C4-2B (cell line): ENCODE data around the gene LRTM2.

Source experiments
- H3K27ac ChIP-seq: fragments of 450-650 bp; 2 replicates; pipeline ENCODE4 v1.5.1; 2017
- ZFX ChIP-seq: fragments of 450-650 bp; IDR thresholded peaks from 2 replicates; pipeline ENCODE4 v1.6.1; 2017
- TF ChIP-seq, protein P1 (sequence below): fragments of 450-650 bp; conservative IDR thresholded peaks from 2 replicates; pipeline ENCODE4 v1.5.1; 2017; ENCODE audit warnings: mild to moderate bottlenecking

The LRTM2 gene

DNA sequence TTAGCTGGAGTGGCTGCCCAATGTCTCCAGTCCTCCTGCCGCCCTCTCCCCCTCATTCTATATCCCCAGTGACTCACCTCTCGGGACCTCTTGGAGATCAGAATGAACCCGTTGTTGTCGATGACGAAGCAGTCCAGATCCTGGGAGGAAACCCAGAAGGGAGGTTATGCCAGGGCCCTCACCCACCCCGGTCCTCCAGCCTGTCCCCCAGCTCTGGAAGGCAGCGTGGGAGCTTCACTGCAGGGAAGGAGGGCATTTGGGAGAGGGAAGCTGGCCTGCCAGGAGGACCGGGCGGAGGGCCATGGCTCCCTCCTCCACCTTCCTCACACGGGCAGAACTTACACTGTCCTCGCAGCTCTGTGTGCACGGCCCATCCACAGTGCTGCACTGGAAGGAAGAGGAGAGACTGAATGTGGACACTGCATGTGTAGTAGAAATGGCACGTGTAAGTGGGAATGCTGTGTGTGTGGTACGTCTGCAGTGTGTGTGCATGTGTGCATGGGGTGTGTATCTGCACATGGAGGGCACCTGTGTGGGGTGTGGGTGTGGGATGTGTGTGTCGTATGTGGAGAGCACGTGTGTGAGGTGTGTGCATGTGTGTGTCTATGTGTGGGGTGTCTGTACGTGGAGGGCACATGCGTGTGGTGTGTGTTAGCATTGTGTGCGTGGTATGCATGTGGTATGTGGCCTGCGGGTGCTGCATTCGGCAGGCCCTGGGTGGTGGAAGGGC is 10.0 kb upstream of the LRTM2 start:
- H3K27ac ChIP-seq, result no peak overlapping the region
- no peak for TF ChIP-seq ZFX
- TF ChIP-seq, protein P1, sequence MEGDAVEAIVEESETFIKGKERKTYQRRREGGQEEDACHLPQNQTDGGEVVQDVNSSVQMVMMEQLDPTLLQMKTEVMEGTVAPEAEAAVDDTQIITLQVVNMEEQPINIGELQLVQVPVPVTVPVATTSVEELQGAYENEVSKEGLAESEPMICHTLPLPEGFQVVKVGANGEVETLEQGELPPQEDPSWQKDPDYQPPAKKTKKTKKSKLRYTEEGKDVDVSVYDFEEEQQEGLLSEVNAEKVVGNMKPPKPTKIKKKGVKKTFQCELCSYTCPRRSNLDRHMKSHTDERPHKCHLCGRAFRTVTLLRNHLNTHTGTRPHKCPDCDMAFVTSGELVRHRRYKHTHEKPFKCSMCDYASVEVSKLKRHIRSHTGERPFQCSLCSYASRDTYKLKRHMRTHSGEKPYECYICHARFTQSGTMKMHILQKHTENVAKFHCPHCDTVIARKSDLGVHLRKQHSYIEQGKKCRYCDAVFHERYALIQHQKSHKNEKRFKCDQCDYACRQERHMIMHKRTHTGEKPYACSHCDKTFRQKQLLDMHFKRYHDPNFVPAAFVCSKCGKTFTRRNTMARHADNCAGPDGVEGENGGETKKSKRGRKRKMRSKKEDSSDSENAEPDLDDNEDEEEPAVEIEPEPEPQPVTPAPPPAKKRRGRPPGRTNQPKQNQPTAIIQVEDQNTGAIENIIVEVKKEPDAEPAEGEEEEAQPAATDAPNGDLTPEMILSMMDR, result no peak

DNA sequence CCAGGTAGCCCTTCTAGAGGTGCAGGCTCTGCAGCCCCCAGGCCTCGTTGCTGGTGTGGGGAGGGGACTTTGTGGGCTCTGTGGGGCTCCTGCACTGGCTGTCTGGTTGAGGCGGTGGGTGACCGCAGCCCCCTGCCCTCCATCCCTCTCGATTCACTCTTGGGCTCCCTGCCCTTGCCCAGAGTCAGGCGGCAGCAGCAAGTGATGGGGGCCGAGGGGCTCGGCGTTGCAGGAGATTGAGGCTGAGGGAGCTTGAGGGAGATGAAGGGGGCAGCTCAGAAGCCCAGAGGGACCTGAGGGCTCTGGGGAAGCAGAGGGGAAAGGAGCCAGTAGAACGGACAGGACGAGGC is 9.5 kb upstream of the LRTM2 start:
- H3K27ac ChIP-seq, result no peak overlapping the region

DNA sequence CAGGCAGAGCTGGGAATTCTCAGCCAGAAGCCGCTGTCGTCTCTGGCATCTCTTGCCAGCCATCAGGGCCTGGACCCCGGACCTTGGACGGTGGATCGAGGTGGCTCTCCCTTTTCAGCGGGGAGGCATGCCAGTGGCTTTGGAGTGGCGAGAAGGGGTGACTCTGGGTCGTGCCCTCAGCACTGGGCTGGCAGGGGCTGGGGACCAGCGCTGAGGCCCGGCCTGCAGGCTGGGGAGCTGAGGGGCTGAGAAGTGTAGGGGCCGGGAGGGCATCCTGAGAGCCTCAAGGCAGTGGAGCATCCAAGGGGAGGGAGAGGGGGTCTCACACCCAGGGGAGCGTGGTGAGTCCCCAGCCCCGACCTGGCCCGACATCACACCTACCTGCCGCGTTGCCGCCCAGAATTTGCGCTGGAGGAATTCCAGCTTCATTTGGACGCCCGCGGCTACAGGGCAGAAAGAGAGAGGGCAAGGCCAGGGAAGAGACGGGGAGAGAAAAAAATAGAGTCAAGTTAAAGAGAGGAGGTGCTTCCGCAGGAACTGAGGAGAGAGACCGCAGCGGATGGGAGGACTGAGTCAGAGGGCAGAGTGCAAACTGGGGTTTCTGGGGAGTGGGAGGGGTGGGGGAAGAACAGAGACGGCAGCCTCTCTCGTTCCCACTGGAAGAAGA is 9.0 kb upstream of the LRTM2 start:
- TF ChIP-seq, protein P1, result no peak
- no peak for TF ChIP-seq ZFX
- H3K27ac ChIP-seq, result no peak overlapping the region

More for the DNA sequence above, 9.5 kb upstream of the LRTM2 start:
- no peak for TF ChIP-seq ZFX
- TF ChIP-seq, protein P1, result no peak

DNA sequence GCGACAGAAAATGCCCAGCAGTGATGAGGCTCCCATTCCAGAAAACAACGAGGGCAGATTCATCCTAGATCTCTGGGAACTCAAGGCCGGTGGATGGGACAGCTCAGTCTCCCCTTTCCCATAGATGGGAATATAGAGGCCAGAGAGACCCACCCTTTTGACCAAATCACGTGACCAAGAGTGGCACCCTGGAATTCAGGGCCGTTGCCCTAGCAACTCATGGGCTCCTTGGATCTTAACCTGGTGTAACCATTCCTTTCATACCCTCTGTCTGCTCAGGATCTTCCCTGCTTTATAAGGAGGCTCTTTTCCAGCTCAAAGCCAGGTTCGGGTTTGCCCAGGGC is 8.4 kb upstream of the LRTM2 start:
- no peak overlapping the region for H3K27ac ChIP-seq
- TF ChIP-seq ZFX, result no peak
- TF ChIP-seq, protein P1, result no peak

DNA sequence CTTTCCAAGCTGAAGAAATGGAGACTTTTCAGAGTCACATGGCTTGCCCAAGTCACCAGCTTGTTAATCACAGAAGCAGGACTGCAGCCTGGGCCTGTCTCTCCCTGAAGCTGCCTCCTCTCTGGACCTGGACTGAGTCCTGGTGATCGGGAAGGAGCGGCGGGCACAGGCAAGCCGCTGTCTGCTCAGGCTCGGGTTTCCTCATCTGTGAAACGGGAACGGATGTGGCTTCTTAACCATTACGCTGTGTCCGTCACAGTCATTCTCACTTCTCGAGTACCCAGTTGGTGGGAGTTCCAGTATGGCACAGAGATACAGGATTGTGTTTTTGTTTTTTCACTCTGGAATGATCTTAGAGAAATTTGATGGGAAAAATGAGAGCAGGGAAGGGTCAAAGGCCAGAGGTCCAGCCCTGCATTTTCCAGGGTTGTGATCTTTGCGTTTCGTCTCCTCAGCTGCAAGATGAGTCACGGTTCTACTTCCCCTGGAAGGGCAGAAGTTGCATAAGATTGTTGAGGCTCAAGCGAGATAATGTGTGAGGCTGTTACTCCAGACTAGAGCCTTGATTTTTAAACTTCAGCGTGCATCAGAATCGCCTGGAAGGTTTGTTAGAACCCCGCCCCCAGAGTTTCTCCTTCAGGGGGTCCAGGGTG is 7.6 kb upstream of the LRTM2 start:
- TF ChIP-seq ZFX, result no peak
- TF ChIP-seq, protein P1, result no peak
- no peak overlapping the region for H3K27ac ChIP-seq

DNA sequence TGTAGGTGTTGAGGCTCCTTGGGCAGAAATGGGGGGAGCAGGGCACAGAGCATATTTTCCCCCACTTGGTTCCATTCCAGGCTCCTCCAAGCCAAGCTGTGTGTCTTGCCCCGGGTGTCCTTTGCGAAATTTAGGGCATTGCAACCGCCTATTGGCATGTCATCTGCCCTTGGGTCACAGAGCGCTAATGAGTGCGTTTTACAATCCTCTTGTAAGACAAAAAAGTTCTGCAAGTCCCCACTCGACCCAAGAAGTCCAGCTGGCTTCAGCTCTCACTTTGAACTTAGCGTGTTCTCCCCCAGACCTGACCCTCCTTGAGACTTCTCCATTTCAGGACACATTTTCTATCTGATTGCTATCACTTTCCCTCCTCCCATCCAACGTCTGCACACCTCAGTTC is 6.1 kb upstream of the LRTM2 start:
- no peak overlapping the region for H3K27ac ChIP-seq
- TF ChIP-seq, protein P1, result no peak
- TF ChIP-seq ZFX, result no peak

DNA sequence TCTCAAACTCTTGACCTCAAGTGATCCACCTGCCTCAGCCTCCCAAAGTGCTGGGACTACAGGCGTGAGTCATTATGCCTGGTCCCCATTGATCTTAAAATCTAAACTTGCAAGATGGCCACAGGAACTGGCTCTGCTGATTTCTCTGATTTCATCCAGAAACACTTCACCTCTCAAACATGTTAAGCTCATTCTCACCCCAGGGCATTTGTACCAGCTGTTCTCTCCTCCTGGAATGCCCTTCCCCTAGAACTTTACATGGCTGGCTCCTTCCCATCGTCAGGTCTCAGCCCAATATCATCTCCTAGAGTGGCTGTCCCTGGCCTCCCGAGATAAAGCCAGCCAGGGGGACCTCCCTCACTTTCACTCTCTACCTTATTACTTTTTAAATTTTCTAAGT is 5.3 kb upstream of the LRTM2 start:
- no peak overlapping the region for H3K27ac ChIP-seq
- TF ChIP-seq, protein P1, result no peak
- TF ChIP-seq ZFX, result no peak
